Measurements from ENCODE around the gene ADAM33.

ADAM33 gene

GRCh38 chr20:3663858-3664257, 18.0 kb downstream of the ADAM33 start:
- DNase-seq (ENCODE audit: low spot score): no peak

- DNase-seq (ENCODE audit: low spot score): no peak
These were observed 18.6 kb downstream of the ADAM33 start, which contains the start of gene GFRA4 for GRCh38 chr20:3663031-3663701. TSS of gene GFRA4 (minus strand) at chr20:3663399. CDS start at chr20:3663399, 0 bp downstream.

- DNase-seq (ENCODE audit: low spot score): no peak
These were observed 19.8 kb downstream of the ADAM33 start for GRCh38 chr20:3661814-3662665.

- DNase-seq (ENCODE audit: low spot score): no peak
These were observed 20.6 kb downstream of the ADAM33 start for GRCh38 chr20:3661060-3661813.

- DNase-seq (ENCODE audit: low spot score): no peak
These were observed 21.3 kb downstream of the ADAM33 start for GRCh38 chr20:3660262-3661059.

GRCh38 chr20:3659492-3660261, 22.1 kb downstream of the ADAM33 start:
- no peak for DNase-seq (ENCODE audit: low spot score)

GRCh38 chr20:3658716-3659491, 22.9 kb downstream of the ADAM33 start:
- DNase-seq (ENCODE audit: low spot score): no peak

GRCh38 chr20:3658019-3658715, 23.6 kb downstream of the ADAM33 start:
- no peak for DNase-seq (ENCODE audit: low spot score)

- DNase-seq (ENCODE audit: low spot score): no peak
These were observed 26.7 kb downstream of the ADAM33 start for GRCh38 chr20:3655131-3655405.

- no peak for DNase-seq (ENCODE audit: low spot score)
These were observed 27.3 kb downstream of the ADAM33 start for GRCh38 chr20:3654326-3655130.

- no peak for DNase-seq (ENCODE audit: low spot score)
These were observed 27.9 kb downstream of the ADAM33 start for GRCh38 chr20:3653921-3654320.

- DNase-seq (ENCODE audit: low spot score): no peak
These were observed 28.9 kb downstream of the ADAM33 start for GRCh38 chr20:3652676-3653596.

GRCh38 chr20:3652221-3652620, 29.6 kb downstream of the ADAM33 start:
- DNase-seq (ENCODE audit: low spot score): no peak

- DNase-seq (ENCODE audit: low spot score): no peak
These were observed 30.4 kb downstream of the ADAM33 start for GRCh38 chr20:3651204-3651962.

- no peak for DNase-seq (ENCODE audit: low spot score)
These were observed 32.9 kb downstream of the ADAM33 start for GRCh38 chr20:3648951-3649350.

GRCh38 chr20:3647473-3647872, 34.3 kb downstream of the ADAM33 start:
- no peak for DNase-seq (ENCODE audit: low spot score)

- no peak for DNase-seq (ENCODE audit: low spot score)
These were observed 35.2 kb downstream of the ADAM33 start for GRCh38 chr20:3646651-3647050.
